SW480 (cell line): ENCODE measurements around the gene STX8.

Experiments used
- DNase-seq: peaks from one replicate; pipeline ENCODE4 v3.0.0-alpha.2; 2016; ENCODE audit warnings: low spot score

Gene STX8

DNA sequence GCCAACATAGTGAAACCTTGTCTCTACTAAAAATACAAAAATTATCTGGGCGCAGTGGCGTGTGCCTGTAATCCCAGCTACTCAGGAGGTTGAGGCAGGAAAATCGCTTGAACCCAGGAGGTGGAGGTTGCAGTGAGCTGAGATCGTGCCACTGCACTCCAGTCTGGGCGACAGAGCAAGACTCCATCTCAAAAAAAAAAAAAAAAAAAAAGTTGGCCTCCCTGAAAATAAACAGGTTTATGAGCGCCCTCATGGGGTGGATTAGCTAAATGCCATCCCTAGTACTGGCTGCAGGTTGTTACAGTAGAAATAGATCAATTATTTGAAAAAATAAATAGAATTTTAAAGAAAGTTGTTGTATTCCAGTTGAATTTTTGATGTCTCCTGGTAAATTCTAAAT is 20.9 kb downstream of the STX8 start:
- DNase-seq = peak; percentile 61

DNA sequence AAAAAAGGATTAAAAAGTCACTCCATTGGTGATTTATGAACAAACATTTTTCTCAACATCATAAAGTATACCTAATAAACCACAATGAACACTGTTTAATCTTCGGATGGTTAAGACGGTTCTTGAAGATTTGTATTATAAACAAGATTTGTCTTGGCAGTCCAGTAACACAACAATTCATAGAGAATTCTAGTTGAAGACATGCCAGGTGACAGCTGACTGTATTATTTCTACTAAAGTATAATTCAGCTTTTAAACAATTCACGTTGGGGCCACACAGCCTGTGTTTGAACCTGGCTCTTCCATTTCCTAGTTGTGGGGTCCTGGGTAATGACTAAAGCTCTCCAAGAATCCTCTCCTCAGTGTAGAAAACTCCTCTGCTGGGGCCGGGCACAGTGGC is 22.0 kb downstream of the STX8 start:
- DNase-seq = no peak

DNA sequence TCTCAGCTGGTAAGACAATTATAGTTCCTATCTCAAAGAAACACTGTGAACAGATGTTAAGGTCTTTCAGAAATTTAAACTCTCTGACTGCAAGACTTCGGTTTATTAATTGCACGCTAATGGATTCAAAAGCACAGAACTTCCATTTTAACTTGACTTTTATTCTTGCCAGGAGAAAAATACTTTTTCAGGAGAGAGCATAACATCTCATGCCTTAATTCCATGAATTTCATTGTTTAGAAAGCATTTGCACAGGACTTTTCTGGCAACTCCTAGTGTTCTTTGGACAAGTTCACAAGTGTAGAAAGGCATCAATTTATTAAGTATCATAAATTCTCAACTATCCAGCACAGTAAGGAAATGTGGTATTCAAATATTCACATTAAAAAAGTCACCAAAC is 22.4 kb downstream of the STX8 start:
- DNase-seq = no peak

DNA sequence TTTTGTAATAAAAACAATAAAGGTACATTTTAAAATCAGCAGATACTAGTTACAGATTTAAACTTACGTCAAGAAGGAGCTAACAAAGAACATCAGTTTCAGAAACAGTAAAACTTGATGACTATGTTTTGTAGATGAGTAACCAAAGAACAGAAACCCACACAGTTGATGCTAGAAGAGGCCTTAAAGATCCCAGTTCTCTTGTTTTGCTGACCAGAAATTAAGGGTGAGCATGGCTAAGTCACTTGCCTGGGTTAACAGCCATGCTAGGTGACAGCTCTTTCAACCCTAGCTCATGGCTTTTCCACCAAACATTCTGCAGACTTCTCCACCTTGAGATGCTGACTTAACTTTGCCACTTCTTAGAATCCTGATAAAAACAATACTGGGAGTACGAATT is 26.4 kb downstream of the STX8 start:
- no peak for DNase-seq

DNA sequence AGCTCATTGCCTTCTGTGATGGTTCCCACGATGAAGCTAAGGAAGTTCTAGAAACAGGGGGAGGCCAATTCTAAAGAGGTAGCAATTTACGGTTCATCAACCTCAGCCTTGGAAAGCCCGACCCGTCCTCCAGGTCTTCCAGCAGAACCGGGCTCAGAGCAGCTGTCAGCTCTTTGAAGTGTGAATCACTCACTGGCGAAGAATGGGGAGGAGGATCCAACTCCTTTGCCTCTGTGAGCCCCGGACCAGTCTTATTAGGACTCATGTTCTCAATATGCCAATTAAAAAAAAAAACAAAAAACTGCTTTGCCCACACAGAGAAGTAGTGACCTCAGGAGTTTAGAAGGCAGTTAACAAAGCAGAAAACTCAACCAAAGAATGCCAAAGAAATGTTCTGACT is 31.4 kb downstream of the STX8 start:
- peak; percentile 31 for DNase-seq

DNA sequence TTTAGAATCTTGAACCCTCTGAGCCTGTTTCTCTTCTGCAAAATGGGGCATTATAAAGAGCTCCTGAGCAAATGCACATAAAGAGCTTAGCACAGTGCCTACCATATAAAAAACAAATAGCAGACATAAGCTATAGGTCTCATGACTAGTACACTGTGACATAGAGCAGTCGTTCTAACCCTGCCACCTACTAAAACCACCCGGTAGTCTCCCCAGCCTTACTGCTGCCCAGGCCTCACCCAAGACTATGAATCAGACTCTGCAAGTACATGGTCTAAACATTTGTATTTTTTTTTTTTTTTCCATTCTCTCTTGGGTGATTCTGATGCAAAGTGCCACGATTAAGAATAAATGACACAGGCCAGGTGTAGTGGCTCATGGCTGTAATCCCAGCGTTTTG is 33.9 kb downstream of the STX8 start:
- DNase-seq = no peak

DNA sequence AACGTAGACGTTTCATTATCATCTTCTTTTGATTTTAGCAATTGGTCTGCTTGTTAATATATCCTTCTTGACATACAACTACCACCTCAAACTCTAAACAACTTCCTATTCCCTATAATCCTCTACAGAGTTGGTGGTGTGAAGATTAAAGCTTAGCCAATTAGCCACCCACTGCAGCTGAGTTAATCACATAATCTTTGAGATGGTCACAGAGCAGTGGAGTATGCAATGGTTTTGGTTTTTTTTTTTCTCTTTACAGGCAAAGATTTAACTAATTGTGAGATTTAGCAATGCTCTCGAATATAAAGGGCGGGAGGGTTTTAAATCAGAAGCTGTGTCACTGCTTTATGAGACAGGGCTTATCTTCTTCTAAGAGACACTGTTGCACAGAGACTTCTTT is 37.0 kb downstream of the STX8 start:
- no peak for DNase-seq

DNA sequence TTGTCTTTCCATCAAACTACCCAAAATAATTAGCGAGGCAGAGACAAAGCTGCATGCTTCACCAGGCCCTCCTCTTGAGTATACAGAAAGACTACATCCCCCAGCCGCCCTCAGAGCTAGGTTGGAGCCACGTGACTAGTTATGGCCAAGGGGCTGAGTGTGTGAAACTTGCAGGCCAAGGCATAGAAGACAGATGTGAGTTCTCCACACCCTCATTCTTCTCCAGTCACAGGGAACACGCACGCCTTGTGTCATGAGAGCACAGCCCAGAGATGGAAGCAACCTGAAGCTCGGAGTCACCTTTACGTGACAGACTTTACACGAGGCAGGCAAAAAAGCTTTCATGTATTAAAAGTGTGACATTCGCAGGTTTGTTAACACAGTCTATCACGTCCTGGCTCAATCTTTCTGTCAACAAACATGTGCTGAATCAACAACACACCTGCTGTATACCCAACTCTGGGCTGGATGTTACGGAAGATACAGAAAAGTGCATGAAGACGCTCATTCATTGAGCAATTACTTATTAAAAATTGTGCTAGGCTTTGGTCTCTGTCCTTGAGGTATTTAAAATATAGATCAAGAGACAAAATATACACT is 38.3 kb downstream of the STX8 start:
- DNase-seq = no peak

DNA sequence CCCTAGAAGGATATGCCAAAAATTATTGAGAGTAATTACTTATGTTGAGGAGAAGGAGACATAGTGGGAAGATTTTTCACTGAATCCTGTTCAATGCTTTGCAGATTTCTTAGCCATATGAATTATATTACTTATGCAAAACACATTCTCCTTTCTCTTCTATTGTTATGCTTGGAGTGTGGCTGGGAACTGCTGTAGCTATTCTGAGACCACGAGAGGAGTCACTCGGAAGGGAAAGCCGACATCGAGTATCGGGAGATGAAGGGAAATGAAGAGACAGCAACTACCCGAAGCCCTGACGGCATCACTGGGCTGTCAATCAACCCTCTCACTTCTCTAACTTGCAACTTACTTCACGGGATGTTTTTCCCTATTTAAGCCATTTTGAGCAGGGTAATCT is 39.6 kb downstream of the STX8 start:
- no peak for DNase-seq

DNA sequence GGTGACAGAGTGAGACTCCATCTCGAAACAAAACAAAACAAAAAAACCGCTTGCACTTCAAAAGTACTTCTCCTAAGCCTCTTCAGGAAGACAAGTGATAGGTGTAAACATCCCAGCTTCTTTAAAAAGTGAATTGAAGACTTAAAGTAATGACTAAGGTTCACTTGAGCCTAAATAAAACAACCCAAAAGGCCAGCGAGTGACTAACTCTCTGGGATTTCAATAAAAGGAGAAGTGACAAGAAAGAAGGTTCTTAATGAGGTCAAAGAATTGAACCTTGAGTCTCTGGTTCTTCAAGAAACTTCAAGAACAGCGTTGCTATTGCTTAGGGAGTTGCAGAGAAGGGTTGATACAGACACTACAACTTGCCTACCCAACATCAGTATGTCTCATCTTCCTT is 42.2 kb downstream of the STX8 start:
- DNase-seq = no peak

DNA sequence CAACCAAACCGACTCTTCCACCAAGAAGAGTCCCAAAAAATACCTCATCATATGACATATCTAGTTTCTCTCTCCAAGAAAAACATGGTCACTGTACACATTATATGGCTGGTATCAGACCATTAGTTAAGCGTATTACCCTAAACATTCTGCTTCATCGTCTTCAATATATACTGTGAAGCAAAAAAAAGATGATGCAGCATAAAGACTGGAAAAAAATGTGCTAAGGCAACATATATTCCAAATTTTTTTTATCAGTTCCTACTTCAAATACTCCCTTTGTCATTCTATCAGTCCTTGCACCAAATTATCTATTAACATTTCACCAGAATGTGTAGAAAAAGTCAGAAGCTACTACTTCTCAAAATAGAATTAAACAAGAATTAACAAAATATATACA is 42.9 kb downstream of the STX8 start:
- no peak for DNase-seq

DNA sequence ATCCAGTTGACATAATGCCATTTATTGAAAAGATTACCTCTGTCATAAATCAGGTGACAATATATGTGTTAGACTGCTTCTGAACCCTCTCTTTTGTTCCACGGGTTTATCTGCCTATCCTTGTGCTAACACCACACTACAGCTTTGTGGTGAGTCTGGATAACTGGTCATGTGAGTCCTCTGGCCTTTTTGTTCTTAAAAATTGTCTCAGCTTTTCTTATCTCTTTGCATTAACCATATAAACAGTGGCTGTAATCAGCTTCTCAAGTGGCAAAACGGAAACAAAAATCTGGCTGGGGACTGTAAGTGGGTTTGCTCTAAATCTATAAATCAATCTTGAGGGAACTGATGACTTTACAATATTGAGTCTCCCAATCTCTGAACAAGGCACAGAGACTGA is 44.6 kb downstream of the STX8 start:
- no peak for DNase-seq

DNA sequence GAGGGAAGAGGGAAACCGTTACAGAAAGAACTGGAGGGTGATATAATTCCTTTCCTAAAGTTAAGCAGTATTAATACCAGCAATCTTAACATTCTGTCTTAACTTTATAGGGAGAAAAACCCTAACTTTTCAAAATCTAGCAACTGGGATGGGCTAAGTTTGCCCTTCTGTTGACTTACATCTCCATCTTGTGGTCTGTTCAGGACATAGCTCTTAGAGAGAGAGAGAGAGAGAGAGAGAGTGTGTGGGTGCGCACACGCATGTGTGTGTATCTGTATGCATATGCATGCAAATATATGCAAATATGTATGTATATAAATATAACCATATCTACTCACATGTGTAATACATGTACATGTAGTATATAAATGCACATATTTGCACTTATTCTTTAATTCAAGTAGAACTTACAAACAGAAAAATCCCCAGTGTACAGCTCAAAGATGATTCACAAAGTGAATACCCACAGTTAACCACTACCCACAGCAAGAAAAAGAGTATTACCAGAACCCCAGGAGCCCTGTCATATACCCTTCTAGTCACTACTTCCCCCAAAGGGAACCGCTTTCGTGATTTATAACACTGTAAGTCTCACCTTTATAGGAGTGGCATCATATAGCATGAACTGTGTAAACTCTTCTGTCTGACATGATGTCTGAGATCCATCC is 46.5 kb downstream of the STX8 start:
- DNase-seq = peak; percentile 7

DNA sequence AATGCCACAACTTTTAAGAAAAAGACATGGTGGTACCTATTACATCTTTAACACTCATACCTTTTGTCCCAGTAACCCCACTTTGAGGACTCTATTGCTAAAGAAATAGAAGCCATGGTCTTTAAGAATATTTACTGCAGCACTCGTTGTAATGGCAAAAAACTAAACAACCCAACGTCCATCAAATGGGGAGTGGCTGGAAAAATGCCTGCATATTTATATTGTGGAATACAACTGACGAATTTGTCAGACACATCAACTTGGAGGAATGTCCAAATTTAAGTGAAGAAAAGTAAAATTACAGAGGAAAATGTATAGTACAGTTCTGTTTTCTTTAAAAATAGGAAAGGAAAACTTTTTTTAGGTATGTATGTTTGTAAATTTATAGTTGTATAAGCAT is 47.8 kb downstream of the STX8 start:
- DNase-seq = no peak

DNA sequence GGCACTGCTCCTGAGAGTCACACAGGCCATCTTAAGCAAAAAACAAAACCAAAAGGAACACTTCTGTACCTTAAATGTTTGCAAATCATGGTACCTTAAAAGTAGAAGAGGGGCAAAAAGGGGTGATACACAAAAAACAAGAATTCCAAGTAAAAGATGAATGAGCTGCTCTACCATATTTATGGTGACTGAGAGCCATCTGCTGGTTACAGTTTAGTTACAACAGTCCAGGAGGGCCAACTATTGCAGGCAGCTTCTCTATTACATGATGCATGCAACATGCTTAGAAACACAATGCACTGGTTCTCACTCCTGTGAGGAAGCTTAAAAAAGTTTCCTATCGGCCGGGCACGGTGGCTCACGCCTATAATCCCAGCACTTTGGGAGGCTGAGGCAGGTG is 53.5 kb downstream of the STX8 start:
- peak; percentile 23 for DNase-seq

DNA sequence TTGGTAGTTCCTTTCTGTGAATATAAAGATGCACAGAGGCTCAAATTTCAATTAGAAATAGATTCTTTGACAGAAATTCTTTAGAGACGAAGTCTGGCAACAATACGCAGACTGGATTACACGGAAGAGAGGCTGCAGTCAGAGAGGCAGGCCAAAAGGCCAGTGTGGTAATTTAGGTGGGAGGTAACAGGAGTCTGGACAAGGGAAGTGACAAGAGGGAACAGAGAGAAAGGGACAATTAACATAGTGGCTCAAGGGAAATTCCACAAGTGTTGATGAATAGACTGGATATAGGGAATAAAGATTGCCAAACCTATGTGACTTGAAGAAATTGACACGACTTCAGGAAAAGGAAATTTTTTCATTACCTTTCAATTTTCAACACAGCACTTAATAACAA is 54.6 kb downstream of the STX8 start:
- no peak for DNase-seq

DNA sequence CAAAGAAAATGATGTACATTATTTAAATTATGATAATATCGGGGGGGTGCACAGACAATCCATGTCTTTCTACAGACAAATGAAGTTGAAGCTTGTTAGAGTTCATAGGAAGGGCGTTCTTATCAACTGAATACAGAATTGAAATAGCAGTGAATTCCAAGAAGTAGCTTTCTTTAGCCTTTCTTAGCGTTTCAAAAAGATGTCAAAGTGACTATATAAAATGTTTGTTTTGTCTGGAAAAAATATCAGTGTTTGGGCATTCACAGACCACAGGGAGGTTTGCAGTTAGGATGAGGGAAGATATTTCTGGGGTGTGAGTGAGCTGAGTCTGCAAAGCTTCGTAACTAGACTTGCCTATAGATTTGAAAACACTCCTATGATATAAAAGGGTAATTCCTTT is 55.0 kb downstream of the STX8 start:
- no peak for DNase-seq

DNA sequence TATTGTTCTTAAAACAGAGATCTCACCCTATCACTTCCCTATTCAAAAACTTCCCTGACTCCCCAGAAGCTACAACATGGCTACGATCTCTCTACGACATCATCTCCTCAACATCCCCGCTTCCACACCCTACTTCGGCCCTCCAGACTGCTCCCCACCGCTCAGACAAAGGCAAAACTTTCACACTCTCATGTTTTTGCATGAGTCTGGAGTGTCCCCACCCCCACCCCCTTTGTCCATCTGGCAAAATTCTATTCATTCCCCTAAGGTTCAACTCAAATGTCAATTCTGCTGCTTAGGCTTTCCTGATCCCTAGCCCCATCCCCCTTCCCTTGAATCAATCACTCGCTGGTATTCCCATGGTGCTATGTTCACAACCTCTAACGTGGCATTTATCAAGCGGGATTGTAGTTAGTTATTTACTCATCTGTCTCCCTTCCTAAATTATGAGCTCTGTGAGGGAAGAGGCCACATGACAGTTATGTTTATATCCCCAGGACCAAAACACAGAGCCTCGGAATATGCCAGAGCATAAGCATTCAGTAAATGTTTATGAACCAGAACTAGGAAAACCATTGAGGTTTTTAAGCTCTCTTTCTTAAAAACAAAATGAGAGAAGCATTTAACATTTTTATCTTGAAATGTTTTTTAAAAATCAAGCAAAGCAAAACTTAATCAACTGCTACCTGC is 55.9 kb downstream of the STX8 start:
- DNase-seq = no peak

DNA sequence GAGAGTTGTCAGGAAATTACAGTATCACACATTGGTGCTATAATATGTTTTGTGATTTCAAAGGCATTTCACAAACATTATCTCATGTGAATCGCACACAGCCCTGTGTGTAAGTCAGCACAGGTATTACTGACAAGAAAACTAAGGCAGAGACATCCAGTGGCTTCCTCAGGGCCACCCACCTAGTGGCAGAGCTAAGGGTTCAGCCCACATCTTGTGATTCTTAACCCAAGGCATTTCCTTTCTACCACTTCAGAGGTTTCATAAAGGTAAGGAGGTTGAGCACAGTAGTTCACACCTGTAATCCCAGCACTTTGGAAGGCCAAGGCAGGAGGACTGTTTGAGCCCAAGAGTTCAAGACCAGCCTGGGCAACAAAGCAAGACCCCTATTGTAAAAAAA is 58.2 kb downstream of the STX8 start:
- DNase-seq = no peak

DNA sequence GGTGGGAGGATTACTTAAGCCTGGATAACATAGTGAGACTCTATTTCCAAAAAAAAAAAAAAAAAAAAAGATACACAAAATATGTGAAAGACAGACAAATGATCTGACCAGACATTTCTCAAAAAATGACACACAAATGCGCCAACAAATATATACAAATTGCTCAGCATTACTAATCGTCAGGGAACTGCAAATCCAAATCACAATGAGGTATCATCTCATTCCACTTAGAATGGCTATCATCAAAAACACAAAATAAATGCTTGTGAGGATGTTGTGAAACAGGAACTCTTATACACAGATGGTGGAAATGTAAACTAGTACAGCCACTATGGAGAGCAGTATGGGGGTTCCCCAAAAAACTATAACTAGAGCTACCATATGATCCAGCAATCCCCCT is 62.4 kb downstream of the STX8 start:
- no peak for DNase-seq

DNA sequence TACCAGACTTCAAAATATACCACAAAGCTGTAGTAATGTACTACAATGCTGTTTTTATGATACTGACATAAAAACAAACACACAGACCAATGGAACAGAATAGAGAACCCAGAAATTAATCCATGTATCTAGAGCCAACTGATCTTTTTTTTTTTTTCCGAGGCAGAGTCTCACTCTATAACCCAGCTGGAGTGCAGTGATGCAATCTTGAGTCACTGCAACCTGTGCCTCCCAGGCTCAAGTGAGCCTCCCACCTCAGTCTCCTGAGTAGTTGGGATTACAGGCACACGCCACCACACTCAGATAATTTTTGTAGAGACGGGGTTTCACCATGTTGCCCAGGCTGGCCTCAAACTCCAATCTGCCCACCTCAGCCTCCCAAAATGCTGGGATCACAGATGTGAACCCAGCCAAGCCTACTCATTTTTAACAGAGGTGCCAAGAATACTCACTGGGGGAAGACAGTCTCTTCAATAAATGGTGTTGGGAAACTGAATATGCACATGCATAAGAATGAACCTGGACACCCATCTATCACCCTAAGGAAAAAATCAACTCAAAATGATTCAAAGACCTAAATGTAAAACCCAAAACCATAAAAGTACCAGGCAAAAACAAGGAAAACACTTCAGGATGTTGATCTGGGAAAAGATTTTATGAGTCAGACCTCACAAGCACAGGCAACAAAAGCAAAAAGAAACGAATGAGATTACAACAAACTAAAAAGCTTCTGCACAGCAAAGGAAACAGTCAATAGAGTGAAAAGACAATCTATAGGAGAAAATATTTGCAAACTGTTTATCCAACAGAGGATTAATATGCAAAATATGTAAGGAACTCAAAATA is 63.1 kb downstream of the STX8 start:
- no peak for DNase-seq

DNA sequence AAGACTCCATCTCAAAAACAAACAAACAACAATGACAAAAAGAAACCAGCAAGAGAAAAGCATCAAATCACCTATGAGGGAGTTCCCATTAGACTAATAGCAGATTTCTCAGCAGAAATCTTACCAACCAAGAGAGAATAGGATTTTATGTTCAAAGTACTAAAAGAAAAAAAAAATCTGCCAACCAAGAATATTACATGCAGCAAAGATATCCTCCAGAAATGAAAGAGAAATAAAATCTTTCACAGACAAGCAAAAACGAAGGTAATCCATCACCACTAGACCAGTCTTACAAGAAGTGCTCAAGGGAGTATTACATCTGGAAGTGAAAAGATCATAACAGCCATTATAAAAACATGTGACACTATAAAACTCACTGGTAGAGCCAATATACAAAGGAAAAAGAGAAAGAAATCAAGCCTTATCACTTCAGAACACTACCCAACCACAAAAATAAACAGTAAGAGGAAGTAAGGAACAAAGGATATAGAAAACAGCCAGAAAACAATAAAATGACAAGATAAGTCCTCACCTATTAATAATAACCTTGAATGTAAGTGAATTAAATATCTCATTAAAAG is 66.3 kb downstream of the STX8 start:
- no peak for DNase-seq

DNA sequence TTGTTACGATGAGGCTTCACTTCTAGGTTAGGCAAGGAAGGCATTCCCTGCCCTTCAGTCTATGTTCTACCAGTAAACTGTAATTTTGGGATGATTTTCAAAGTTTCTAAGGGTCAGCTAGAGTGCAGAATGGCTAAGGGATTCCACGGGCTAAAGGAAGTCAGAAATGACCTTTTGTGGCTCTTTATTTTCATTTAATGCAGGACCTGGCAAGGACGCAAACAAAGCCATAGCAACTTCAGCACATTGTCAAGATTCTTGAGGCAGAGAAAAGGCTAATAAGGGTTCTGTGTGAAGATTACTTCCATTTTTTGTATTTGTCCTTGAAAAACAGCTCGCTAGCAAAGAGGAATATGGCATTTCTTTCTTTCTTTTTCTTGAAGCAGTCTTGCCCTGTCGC is 76.6 kb downstream of the STX8 start:
- no peak for DNase-seq
